Esophagus squamous epithelium (tissue), 4 donors: ENCODE results near the gene ENOSF1.

Experiments
- CTCF ChIP-seq, 6 experiments: fragments of 450-650 bp in 4 of 6; fragments of 200-600 bp in 2 of 6; sonication (generic) in 2 of 6; IDR thresholded peaks; one replicate each; pipeline ENCODE4 v1.5.1; 2016 to 2019; ENCODE audit warnings: antibody characterized with exemption in 6 of 6, mild to moderate bottlenecking in 4 of 6, moderate library complexity in 4 of 6
- POLR2A ChIP-seq, 4 donors: fragments of 450-650 bp; IDR thresholded peaks; one replicate each; pipeline ENCODE4 v1.6.1; 2017; ENCODE audit warnings: antibody characterized with exemption in 4 of 4, mild to moderate bottlenecking in 4 of 4, moderate library complexity in 3 of 4

- TF ChIP-seq CTCF (IDR thresholded peaks at IDR 0.05): peak in 1 of 6 experiments; percentile 22
- no peak for TF ChIP-seq POLR2A (IDR thresholded peaks at IDR 0.05)
Measured at GRCh38 chr18:629269-630150, 82.9 kb downstream of the ENOSF1 start.
